HepG2 (cell line): ENCODE results near the gene GBX1. TPM values are rescaled to one million over a fixed set of nuclear protein-coding genes. Genes with fewer than 3 reads are reported as not detected.
A peak's percentile ranks its signal among the peaks of the same experiment; 100 is the strongest.

Experiments
- ATAC-seq: fragments of 200-7000 bp; cut with Tn5 transposase; 3 replicates; pipeline ENCODE4 v1.9.1; 2020; ENCODE audit warnings: mild to moderate bottlenecking, moderate library complexity
- BruUV-seq: library from RNA; stranded (reverse); fragments of 400-500 nt; replicated peaks from 2 replicates; lab custom pipeline; 2021; lab: Mats Ljungman, UMichigan
- CTCF ChIA-PET: fragments of 300-600 bp; formaldehyde crosslinking; extraction: SDS; loops from one replicate; lab custom pipeline; 2021; ENCODE audit warnings: low total read pairs, inconsistent platforms, low intra/inter-chr PET ratio; lab: Yijun Ruan, JAX
- POLR2A ChIA-PET: fragments of 350-600 bp; sonication (Branson Sonifier 250); formaldehyde crosslinking; loops from one replicate; lab custom pipeline; 2020; ENCODE audit warnings: antibody characterized with exemption, inconsistent platforms; lab: Yijun Ruan, JAX
- DNase-seq: peaks from one replicate; pipeline ENCODE4 v3.0.0-alpha.2; 2015; ENCODE audit warnings: low spot score
- FAIRE-seq: peaks from 3 replicates; lab custom pipeline; 2011; peaks lifted over from hg19 to GRCh38; lab: Jason Lieb, UNC
- H2AFZ ChIP-seq: one replicate; pipeline ENCODE4 v1.6.1; 2011; ENCODE audit warnings: low read length, inconsistent platforms
- H3K27ac ChIP-seq: fragments of 300-600 bp; 3 replicates; pipeline ENCODE4 v1.8.0; 2011; ENCODE audit warnings: mixed run types, mild to moderate bottlenecking, mixed read lengths, low read length, inconsistent platforms; ENCODE audit not compliant: insufficient read depth; ENCODE audit errors: extremely low read length
- H3K27me3 ChIP-seq, 2 experiments: fragments of 200-600 bp in 1 of 2; 2 replicates in 1 of 2; 3 replicates in 1 of 2; pipeline versions ENCODE4 v1.6.0 to v1.8.0; 2011; ENCODE audit warnings: low read length in 2 of 2, mild to moderate bottlenecking in 2 of 2, moderate library complexity in 2 of 2, inconsistent platforms in 1 of 2; ENCODE audit not compliant: insufficient read depth in 2 of 2, control insufficient read depth in 1 of 2
- H3K36me3 ChIP-seq, 2 experiments: fragments of 200-600 bp in 1 of 2; replicated peaks in 1 of 2; 2 replicates in 1 of 2; 3 replicates in 1 of 2; pipeline versions ENCODE4 v1.5.1 to v1.8.0; 2011; ENCODE audit warnings: low read length in 2 of 2, inconsistent platforms in 1 of 2; ENCODE audit not compliant: insufficient read depth in 2 of 2, control insufficient read depth in 1 of 2
- H3K4me1 ChIP-seq: 2 replicates; pipeline ENCODE4 v1.5.1; 2012; ENCODE audit warnings: low read length, inconsistent platforms; ENCODE audit not compliant: insufficient read depth
- H3K4me2 ChIP-seq: 2 replicates; pipeline ENCODE4 v1.6.0; 2011; ENCODE audit warnings: low read depth, low read length, inconsistent platforms
- H3K4me3 ChIP-seq, 3 experiments: fragments of 200-600 bp in 1 of 3; sonication (generic), shearing (Covaris generic) in 1 of 3; replicated peaks in 1 of 3; 2 replicates each; pipeline ENCODE4 v1.5.1; 2011 to 2016; ENCODE audit warnings: low read length in 3 of 3, inconsistent platforms in 2 of 3, low read depth in 2 of 3, mild to moderate bottlenecking in 2 of 3, control low read depth in 1 of 3, mixed read lengths in 1 of 3; ENCODE audit not compliant: insufficient read depth in 1 of 3
- H3K79me2 ChIP-seq: one replicate; pipeline ENCODE4 v1.6.1; 2011; ENCODE audit warnings: low read length, inconsistent platforms; ENCODE audit not compliant: insufficient read depth
- H3K9ac ChIP-seq: 2 replicates; pipeline ENCODE4 v1.6.0; 2011; ENCODE audit warnings: mild to moderate bottlenecking, low read depth, low read length, inconsistent platforms; ENCODE audit not compliant: insufficient read depth
- H3K9me3 ChIP-seq: 2 replicates; pipeline ENCODE4 v1.5.1; 2012; ENCODE audit warnings: mild to moderate bottlenecking, low read length
- H4K20me1 ChIP-seq: 2 replicates; pipeline ENCODE4 v1.6.0; 2011; ENCODE audit warnings: inconsistent platforms, mild to moderate bottlenecking, low read length, moderate library complexity; ENCODE audit not compliant: insufficient read depth
- CAMTA2 ChIP-seq: sonication (generic); formaldehyde crosslinking; IDR thresholded peaks from 2 replicates; pipeline ENCODE4 v1.4.0; 2020; ENCODE audit warnings: mild to moderate bottlenecking, missing genetic modification reagents, borderline replicate concordance
- CREM ChIP-seq, 2 experiments: sonication (generic) in 1 of 2; formaldehyde crosslinking in 1 of 2; IDR thresholded peaks; 2 replicates each; pipeline versions ENCODE4 v1.4.0 to v1.6.1; 2016 to 2020; ENCODE audit warnings: antibody characterized with exemption in 1 of 2, mild to moderate bottlenecking in 1 of 2, missing genetic modification reagents in 1 of 2
- EED ChIP-seq: sonication (generic); formaldehyde crosslinking; IDR thresholded peaks from 2 replicates; pipeline ENCODE4 v1.5.0; 2020; ENCODE audit warnings: mild to moderate bottlenecking, missing genetic modification reagents
- GFI1 ChIP-seq: sonication (generic); formaldehyde crosslinking; IDR thresholded peaks from 2 replicates; pipeline ENCODE4 v1.5.0; 2020; ENCODE audit warnings: missing genetic modification reagents, mild to moderate bottlenecking, borderline replicate concordance
- HMGXB4 ChIP-seq, 2 experiments: sonication (generic) in 1 of 2; formaldehyde crosslinking in 1 of 2; IDR thresholded peaks; 2 replicates each; pipeline versions ENCODE4 v1.4.0 to v1.6.1; 2018 to 2020; ENCODE audit warnings: missing genetic modification reagents in 2 of 2, borderline replicate concordance in 1 of 2, low read depth in 1 of 2, mild to moderate bottlenecking in 1 of 2, missing biosample characterization in 1 of 2
- HOXA9 ChIP-seq: sonication (generic); formaldehyde crosslinking; IDR thresholded peaks from 2 replicates; pipeline ENCODE4 v1.8.1; 2022; ENCODE audit warnings: missing genetic modification reagents, mild to moderate bottlenecking, moderate library complexity, borderline replicate concordance
- MNT ChIP-seq: fragments of 450-650 bp; IDR thresholded peaks from 2 replicates; pipeline ENCODE4 v1.6.1; 2016
- NFIC ChIP-seq: IDR thresholded peaks from 2 replicates; pipeline ENCODE4 v1.6.1; 2012; ENCODE audit warnings: mild to moderate bottlenecking, low read length, inconsistent platforms
- ZNF343 ChIP-seq: sonication (generic); formaldehyde crosslinking; IDR thresholded peaks from 2 replicates; pipeline ENCODE4 v1.4.0; 2020; ENCODE audit warnings: mild to moderate bottlenecking, missing genetic modification reagents
- ZNF576 ChIP-seq: sonication (generic); formaldehyde crosslinking; IDR thresholded peaks from 2 replicates; pipeline ENCODE4 v1.4.0; 2020; ENCODE audit warnings: mild to moderate bottlenecking, missing genetic modification reagents
- WGBS: methylation state at CpG from one replicate; pipeline ENCODE4 v1.1.6; 2017; ENCODE audit warnings: low lambda C conversion rate; 5-methylcytosine and 5-hydroxymethylcytosine counted together
- in situ Hi-C: cut with HindIII; loops from 2 replicates; pipeline ENCODE4 v1.10.0; 2017; ENCODE audit warnings: low pct_unique_long_range_greater_than_20kb; ENCODE audit not compliant: extremely low pct_ligation_motif_present
- intact Hi-C: fragments of 100-400 bp; cut with micrococcal nuclease; formaldehyde crosslinking; loops from one replicate; pipeline ENCODE4 v1.10.0; 2022; ENCODE audit not compliant: unreplicated experiment
- polyA plus RNA-seq, 8 experiments: library from polyadenylated mRNA; depleted of rRNA in 3 of 8; stranded (reverse) in 7 of 8; unstranded in 1 of 8; fragments of >200 nt; fragmentation: Illumina TruSeq in 4 of 8; extraction: Trizol in 4 of 8; gene quantifications; 2 replicates each; pipeline versions ENCODE4 v1.2.1 to v1.2.3, GENCODE V29; 2011 to 2016; ENCODE audit warnings: low read depth in 4 of 8, missing spikeins in 1 of 8, mixed read lengths in 1 of 8; ENCODE audit not compliant: insufficient read depth in 1 of 8
- total RNA-seq, 5 experiments: library from RNA; depleted of rRNA; stranded (reverse); fragments of >200 nt; fragmentation: Illumina TruSeq; extraction: Trizol; gene quantifications; 2 replicates each; pipeline ENCODE4 v1.2.3, GENCODE V29; 2016; ENCODE audit warnings: low read depth in 1 of 5
- TF ChIP-seq, protein P1 (sequence below): sonication (generic); formaldehyde crosslinking; IDR thresholded peaks from 2 replicates; pipeline ENCODE4 v1.8.0; 2022; ENCODE audit warnings: mild to moderate bottlenecking, missing genetic modification reagents

The GBX1 gene
- total and polyA plus RNA-seq, 2 of the 13 experiments (the other 11 are each of a cell fraction or from before 2014, with no cell fraction given): not detected

DNA sequence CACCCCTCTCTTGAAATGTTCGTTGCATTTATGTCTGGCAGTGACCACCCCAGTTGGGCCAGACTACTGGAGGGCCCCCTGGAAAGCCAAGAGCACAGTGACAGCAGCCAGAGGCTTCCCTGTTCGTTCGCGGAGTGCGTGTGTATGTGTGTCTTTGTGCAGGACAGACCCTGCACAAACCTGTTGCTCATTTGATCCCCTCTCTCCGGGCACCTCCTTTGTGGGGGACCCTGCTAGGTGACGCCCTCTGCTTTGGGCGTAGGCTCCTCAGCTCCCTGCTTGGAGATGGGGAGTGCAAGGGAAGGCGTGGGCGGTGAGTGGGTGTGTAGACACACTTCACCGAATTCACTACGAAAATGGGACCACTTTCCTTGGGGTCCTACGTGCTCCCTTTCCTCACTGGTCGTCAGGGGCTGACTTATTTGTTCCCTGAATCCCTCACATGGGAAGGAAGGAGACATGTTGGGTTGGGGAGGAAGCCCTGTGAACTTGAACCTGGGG lies 42.5 kb downstream of the GBX1 start:
- CTCF ChIA-PET: interaction anchor here (3.1 kb wide), 1 partner anchor 47 kb away, joined by 67 read pairs; no protein-coding TSS in a partner anchor
- H3K4me2 ChIP-seq: no peak overlapping the region
- no peaks in the 10 kb centered on the region for H3K9me3 ChIP-seq
- no peaks in the 10 kb centered on the region for H3K79me2 ChIP-seq
- 85% methylated on average over 9 of the region's 14 CpGs for WGBS
- ATAC-seq (no peak), DNase-seq (no peak), FAIRE-seq (no peak)
- H3K27me3 ChIP-seq: no peaks in the 10 kb centered on the region
- in situ Hi-C loops (loop anchor here (10.0 kb wide), 1 partner anchor 180 kb away; no protein-coding TSS in a partner anchor), intact Hi-C loops (no loop called here)
- no peak overlapping the region for H2AFZ ChIP-seq
- H4K20me1 ChIP-seq: peaks cover 6% of the 10 kb centered on the region; the same call in 1 of the 2 replicates
- H3K4me1 ChIP-seq: no peaks in the 10 kb centered on the region
- H3K27ac ChIP-seq: no peak overlapping the region
- H3K4me3 ChIP-seq: no peak overlapping the region
- no peak overlapping the region for H3K9ac ChIP-seq
- no TSS peak for BruUV-seq
- TF ChIP-seq HOXA9 (CRISPR knock-in tag) (no peak), ZNF343 (CRISPR knock-in tag) (no peak), GFI1 (CRISPR knock-in tag) (no peak)
- TF ChIP-seq, protein P1, sequence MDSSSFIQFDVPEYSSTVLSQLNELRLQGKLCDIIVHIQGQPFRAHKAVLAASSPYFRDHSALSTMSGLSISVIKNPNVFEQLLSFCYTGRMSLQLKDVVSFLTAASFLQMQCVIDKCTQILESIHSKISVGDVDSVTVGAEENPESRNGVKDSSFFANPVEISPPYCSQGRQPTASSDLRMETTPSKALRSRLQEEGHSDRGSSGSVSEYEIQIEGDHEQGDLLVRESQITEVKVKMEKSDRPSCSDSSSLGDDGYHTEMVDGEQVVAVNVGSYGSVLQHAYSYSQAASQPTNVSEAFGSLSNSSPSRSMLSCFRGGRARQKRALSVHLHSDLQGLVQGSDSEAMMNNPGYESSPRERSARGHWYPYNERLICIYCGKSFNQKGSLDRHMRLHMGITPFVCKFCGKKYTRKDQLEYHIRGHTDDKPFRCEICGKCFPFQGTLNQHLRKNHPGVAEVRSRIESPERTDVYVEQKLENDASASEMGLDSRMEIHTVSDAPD (CRISPR knock-in tag): no peak
- H3K36me3 ChIP-seq: peaks cover 18 to 50% of the 10 kb centered on the region in 2 experiments
- POLR2A ChIA-PET: no interaction called here

DNA sequence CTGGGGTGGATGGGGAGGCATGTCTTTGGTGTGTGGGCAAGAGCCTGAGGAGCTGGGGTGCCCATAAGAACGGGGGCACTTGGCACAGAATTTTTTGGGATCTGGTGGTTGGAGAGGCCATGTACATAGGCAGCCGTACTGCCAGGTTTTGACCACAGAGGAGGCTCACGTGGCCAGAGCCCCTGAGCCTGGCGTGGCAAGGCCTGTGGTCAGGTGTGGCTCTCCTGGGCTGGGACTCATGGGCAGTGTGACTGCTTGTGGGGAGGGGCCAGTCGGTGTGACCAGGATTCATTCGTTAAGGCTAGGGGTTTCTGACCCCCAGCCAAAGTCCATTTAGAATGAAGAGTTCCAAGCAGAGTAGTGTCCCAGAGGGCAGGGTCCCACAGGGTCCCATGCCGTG lies 43.0 kb downstream of the GBX1 start:
- DNase-seq: no peak
- H3K9me3 ChIP-seq: no peaks in the 10 kb centered on the region
- ChIA-PET POLR2A (interaction anchor here (1.0 kb wide), 2 partner anchors 15 to 62 kb away, joined by 3 read pairs; no protein-coding TSS in a partner anchor), CTCF (interaction anchor here (1.1 to 3.1 kb wide), 4 partner anchors 48 to 179 kb away, joined by 3 to 67 read pairs (median 10); no protein-coding TSS in a partner anchor)
- in situ Hi-C loops: loop anchor here (10.0 kb wide), 1 partner anchor 180 kb away; no protein-coding TSS in a partner anchor
- no peaks in the 10 kb centered on the region for H3K79me2 ChIP-seq
- WGBS: 100% methylated on average over 1 of the region's 7 CpGs
- intact Hi-C loops: no loop called here
- peaks cover 18 to 50% of the 10 kb centered on the region in 2 experiments for H3K36me3 ChIP-seq
- H3K27ac ChIP-seq: no peak overlapping the region
- ATAC-seq: no peak
- H2AFZ ChIP-seq: no peak overlapping the region
- peaks cover 6% of the 10 kb centered on the region; the same call in 1 of the 2 replicates for H4K20me1 ChIP-seq
- H3K4me3 ChIP-seq: no peak overlapping the region
- no peaks in the 10 kb centered on the region for H3K4me1 ChIP-seq
- H3K4me2 ChIP-seq: no peak overlapping the region
- H3K9ac ChIP-seq: no peak overlapping the region
- H3K27me3 ChIP-seq: no peaks in the 10 kb centered on the region
- BruUV-seq: no TSS peak
- TF ChIP-seq ZNF576 (CRISPR knock-in tag): no peak
- TF ChIP-seq CAMTA2 (CRISPR knock-in tag): no peak
- peak in 1 of 2 experiments; percentile 14; a peak in 1 of 4 replicates for TF ChIP-seq HMGXB4 (CRISPR knock-in tag; IDR thresholded peaks at IDR 0.05; ENCODE audit: borderline replicate concordance in 1 of 2, low read depth in 1 of 2)
- TF ChIP-seq EED (CRISPR knock-in tag): 0 out of 2 replicates have a peak, but pooled peaks have one; percentile 36
- no peak for TF ChIP-seq NFIC
- TF ChIP-seq MNT: no peak
- TF ChIP-seq CREM (IDR thresholded peaks at IDR 0.05): no peak
- no peak for TF ChIP-seq CREM (CRISPR knock-in tag; IDR thresholded peaks at IDR 0.05)
- TF ChIP-seq, all 625 proteins: peak for 2
- no peak for FAIRE-seq
